ENCODE results near the gene CERS3. TPM values are rescaled to one million over a fixed set of nuclear protein-coding genes. Genes with fewer than 3 reads are reported as not detected.

CERS3 gene
- total and polyA plus RNA-seq, 4 experiments from 2014 or later, result 0.66 to 1.9 (median 1.6) TPM; not detected in 1

DNA sequence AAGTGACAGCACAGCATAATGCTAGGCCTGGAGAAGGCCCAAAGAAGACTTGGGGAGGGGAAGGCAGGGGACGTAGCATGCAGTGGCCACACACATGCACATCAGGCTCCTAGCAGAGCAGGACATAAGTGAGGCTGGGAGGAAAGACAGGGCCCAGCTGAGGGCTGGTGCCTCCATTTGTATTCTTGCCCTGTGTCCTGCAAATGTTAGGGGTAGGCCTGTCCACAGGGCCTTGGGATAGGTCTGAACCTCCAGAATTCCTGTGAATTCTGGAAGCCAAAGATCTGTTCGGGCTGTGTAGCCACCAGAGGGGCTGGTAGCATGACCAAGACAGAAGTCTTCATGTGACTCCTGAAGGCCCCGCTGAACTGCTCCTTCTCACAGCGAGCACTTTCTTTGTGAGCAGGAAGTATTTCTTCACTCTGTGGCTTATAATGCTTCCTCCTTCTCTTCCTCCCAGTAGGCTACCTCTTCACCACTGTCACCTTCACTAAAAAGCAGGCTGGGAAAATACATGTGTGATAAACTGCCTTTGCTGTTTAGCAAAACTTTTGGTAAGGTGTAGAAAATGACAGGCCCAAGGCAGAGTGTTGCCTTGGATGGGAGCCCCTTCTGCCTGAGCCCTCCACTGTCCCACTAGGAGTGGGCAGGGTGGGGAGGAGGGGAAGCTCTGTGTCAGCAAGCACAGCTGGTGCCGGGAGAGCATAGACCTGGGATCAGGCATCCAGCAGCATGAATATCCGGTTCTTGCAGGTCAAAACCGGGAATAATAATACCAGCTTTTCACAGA, 8.4 kb downstream of the CERS3 start:
- H3K27ac ChIP-seq (ENCODE audit: low read depth, low read length), result no peak overlapping the region
- H3K36me3 Mint-ChIP-seq, result no peaks in the 10 kb centered on the region
- H3K27ac Mint-ChIP-seq, result peak overlapping the region in 6 of 7 donors; percentile 17 to 88 (median 72)
- POLR2A ChIA-PET (ENCODE audit: partially characterized antibody), result interaction anchor here (1.0 kb wide), 1 partner anchor 82 kb away, joined by 3 read pairs; the partner anchor contains the start of genes ASB7 and LINS1
- H3K36me3 ChIP-seq (ENCODE audit: insufficient read depth, low read length), result no peaks in the 10 kb centered on the region
- peak overlapping the region in 7 of 8 donors; percentile 30 to 77 (median 67) for H3K4me3 Mint-ChIP-seq
- no peaks in the 10 kb centered on the region for H3K9me3 Mint-ChIP-seq
- peaks cover 13 to 19% (median 17%) of the 10 kb centered on the region in 4 donors for H3K4me1 Mint-ChIP-seq
- no peaks in the 10 kb centered on the region for H3K27me3 Mint-ChIP-seq
- H3K4me3 ChIP-seq (ENCODE audit: low read length in 2 of 2), result no peak overlapping the region
- no peaks in the 10 kb centered on the region for H3K27me3 ChIP-seq (ENCODE audit: insufficient read depth, low read length)
- H3K9me3 ChIP-seq (ENCODE audit: control insufficient read depth in 1 of 2, low read length in 2 of 2), result no peaks in the 10 kb centered on the region
- H3K4me1 ChIP-seq (ENCODE audit: insufficient read depth, low read length), result peaks cover 19% of the 10 kb centered on the region
- intact Hi-C loops (cut with micrococcal nuclease), result no loop called here
- CTCF ChIA-PET (ENCODE audit: partially characterized antibody), result interaction anchor here (1.6 kb wide), 1 partner anchor 170 kb away, joined by 5 read pairs; no protein-coding TSS in a partner anchor
- no peak for DNase-seq

DNA sequence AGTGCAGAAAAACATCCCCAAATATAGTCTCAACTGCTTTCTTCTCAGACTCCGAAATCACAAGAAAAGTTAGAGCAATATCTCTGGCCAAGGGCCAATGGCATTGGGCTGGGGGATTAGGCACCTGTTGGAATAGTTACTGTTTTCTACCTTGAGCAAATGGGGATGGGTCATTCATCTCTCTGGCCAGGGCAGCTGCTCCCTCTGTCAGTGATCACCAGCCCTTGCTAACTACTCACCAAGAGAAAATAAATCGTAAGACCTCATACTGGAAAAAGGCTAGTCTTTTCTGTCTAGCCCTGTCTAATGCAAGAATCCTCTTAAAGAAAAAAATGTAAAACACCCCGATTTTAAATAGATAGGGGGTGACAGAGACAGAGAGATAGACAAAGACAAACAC, 10.9 kb downstream of the CERS3 start:
- Histone ChIP-seq H3K4me1 (ENCODE audit: insufficient read depth, low read length) (peaks cover 19% of the 10 kb centered on the region), H3K4me3 (ENCODE audit: low read length in 2 of 2) (no peak overlapping the region), H3K36me3 (ENCODE audit: insufficient read depth, low read length) (no peaks in the 10 kb centered on the region), H3K27ac (ENCODE audit: low read depth, low read length) (no peak overlapping the region), H3K9me3 (ENCODE audit: control insufficient read depth in 1 of 2, low read length in 2 of 2) (no peaks in the 10 kb centered on the region), H3K27me3 (ENCODE audit: insufficient read depth, low read length) (no peaks in the 10 kb centered on the region)
- H3K4me3 Mint-ChIP-seq, result no peak overlapping the region
- POLR2A ChIA-PET (ENCODE audit: partially characterized antibody), result no interaction called here
- H3K27ac Mint-ChIP-seq, result peak overlapping the region in 2 of 7 donors; percentile 43 to 71
- no peaks in the 10 kb centered on the region for H3K27me3 Mint-ChIP-seq
- intact Hi-C loops (cut with micrococcal nuclease), result no loop called here
- H3K9me3 Mint-ChIP-seq, result no peaks in the 10 kb centered on the region
- no peaks in the 10 kb centered on the region for H3K36me3 Mint-ChIP-seq
- CTCF ChIA-PET (ENCODE audit: partially characterized antibody), result no interaction called here
- DNase-seq, result no peak
- H3K4me1 Mint-ChIP-seq, result peaks cover 13 to 19% (median 17%) of the 10 kb centered on the region in 4 donors

DNA sequence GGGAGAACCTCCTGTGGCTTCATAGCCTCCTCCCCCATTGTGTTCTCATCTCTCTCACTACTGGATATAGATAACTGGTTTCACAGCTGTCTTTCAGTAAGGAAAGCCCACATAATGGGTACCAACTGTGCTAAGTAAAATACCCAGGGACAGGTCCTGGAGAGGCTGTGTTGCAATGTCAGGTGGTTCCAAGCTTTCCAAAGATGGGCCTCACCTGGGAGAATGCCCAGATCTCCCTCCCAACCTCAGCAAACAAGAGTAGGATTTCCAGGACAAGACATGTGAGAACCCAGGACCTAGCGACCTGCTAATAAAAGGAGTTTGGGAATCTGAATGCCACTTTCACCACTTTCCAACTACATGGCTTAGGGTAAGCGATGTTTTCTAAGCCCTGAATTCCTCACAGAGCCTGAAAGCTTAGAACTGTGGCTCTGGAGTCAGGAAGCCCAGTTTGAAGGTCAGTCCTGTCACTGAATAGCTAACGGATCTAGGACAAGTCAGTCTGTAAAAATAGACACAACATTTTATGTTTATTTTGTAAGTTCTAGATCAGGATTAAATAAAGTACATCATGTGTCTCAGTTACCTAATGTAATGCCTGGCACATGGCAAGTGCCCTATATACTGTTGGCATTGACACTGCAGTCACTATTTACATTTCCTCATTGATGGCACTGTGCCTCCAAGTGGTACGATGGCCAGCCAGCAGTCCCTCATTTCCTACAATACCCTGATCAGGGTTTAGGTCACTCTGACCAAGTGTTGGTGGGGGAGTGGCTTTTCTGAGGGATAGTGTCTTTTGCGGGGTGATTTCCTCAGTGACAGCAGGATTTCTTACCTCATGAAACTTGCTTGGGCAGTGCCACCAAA, 11.9 kb downstream of the CERS3 start:
- no peaks in the 10 kb centered on the region for H3K36me3 Mint-ChIP-seq
- no peaks in the 10 kb centered on the region for H3K27me3 ChIP-seq (ENCODE audit: insufficient read depth, low read length)
- no peak overlapping the region for H3K4me3 ChIP-seq (ENCODE audit: low read length in 2 of 2)
- no peaks in the 10 kb centered on the region for H3K9me3 Mint-ChIP-seq
- H3K36me3 ChIP-seq (ENCODE audit: insufficient read depth, low read length), result no peaks in the 10 kb centered on the region
- intact Hi-C loops (cut with micrococcal nuclease), result no loop called here
- ChIA-PET CTCF (ENCODE audit: partially characterized antibody) (interaction anchor here (0.8 kb wide), 1 partner anchor 490 kb away, joined by 3 read pairs; no protein-coding TSS in a partner anchor), POLR2A (ENCODE audit: partially characterized antibody) (no interaction called here)
- H3K27ac Mint-ChIP-seq, result no peak overlapping the region
- no peak for DNase-seq
- H3K4me1 Mint-ChIP-seq, result peaks cover 13 to 19% (median 17%) of the 10 kb centered on the region in 4 donors
- H3K4me3 Mint-ChIP-seq, result no peak overlapping the region
- no peaks in the 10 kb centered on the region for H3K9me3 ChIP-seq (ENCODE audit: control insufficient read depth in 1 of 2, low read length in 2 of 2)
- H3K27me3 Mint-ChIP-seq, result no peaks in the 10 kb centered on the region
- no peak overlapping the region for H3K27ac ChIP-seq (ENCODE audit: low read depth, low read length)
- peaks cover 19% of the 10 kb centered on the region for H3K4me1 ChIP-seq (ENCODE audit: insufficient read depth, low read length)

DNA sequence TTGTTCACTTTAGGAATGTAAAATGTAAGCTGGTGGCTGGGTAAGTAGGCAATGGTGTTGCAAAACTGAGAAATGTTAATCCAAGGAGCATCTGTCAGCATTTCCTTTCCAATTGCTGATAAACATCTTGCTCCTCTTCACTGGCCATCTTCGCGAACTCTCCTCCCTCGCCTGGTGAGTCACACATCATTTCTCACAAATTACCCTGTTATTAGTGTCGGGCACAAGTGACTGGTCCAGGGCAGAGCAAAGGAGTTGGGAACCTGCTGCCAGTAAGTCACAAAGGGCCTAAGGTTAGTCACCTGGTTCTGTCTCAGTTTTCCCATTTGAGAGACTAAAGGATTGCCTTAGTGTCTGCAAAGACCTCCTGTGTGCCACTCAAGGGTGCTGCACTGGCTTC, 13.0 kb downstream of the CERS3 start:
- H3K9me3 Mint-ChIP-seq, result no peaks in the 10 kb centered on the region
- no peaks in the 10 kb centered on the region for H3K9me3 ChIP-seq (ENCODE audit: control insufficient read depth in 1 of 2, low read length in 2 of 2)
- H3K36me3 Mint-ChIP-seq, result no peaks in the 10 kb centered on the region
- H3K27ac Mint-ChIP-seq, result no peak overlapping the region
- H3K4me3 Mint-ChIP-seq, result no peak overlapping the region
- H3K4me1 ChIP-seq (ENCODE audit: insufficient read depth, low read length), result peaks cover 13% of the 10 kb centered on the region
- H3K27me3 ChIP-seq (ENCODE audit: insufficient read depth, low read length), result no peaks in the 10 kb centered on the region
- H3K27ac ChIP-seq (ENCODE audit: low read depth, low read length), result no peak overlapping the region
- no peaks in the 10 kb centered on the region for H3K36me3 ChIP-seq (ENCODE audit: insufficient read depth, low read length)
- DNase-seq, result no peak
- intact Hi-C loops (cut with micrococcal nuclease), result no loop called here
- H3K4me1 Mint-ChIP-seq, result peaks cover 7 to 13% (median 11%) of the 10 kb centered on the region in 4 donors
- CTCF ChIA-PET (ENCODE audit: partially characterized antibody), result interaction anchor here (2.2 kb wide), 1 partner anchor 165 kb away, joined by 5 read pairs; no protein-coding TSS in a partner anchor
- H3K27me3 Mint-ChIP-seq, result no peaks in the 10 kb centered on the region
- no peak overlapping the region for H3K4me3 ChIP-seq (ENCODE audit: low read length in 2 of 2)
- POLR2A ChIA-PET (ENCODE audit: partially characterized antibody), result no interaction called here

DNA sequence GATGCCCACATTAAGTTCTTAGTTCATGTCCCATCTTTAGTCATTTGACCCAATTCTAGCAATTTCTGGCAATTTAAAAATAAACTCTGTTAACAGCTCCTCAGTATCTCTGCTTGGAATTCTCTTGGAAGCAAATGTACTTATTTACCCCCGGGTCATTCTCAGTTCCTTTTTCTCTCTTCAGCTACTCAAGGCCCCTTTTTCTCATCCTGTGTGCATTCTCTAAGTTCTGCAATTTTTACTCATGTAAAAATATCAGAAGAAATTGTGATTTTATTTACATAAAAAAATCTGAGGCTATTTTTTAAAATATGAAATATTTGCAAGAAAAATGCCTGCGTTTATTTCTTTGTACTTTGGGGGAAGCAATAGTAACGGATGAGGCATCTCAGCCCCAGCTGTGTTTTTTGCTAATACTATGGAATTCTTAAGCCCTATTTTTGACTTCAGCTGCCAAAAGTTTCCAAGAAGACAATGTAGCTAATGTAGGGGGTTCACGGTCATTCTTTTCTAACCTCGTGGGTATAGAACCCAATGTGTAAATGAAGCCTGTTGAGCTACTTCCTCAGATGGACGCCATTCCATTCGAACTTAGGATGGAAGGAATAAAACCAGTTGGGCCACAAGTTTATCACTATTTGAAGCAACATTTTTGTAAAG, 20.0 kb downstream of the CERS3 start:
- Histone ChIP-seq H3K4me1 (ENCODE audit: insufficient read depth, low read length) (no peaks in the 10 kb centered on the region), H3K36me3 (ENCODE audit: insufficient read depth, low read length) (no peaks in the 10 kb centered on the region), H3K27ac (ENCODE audit: low read depth, low read length) (no peak overlapping the region), H3K27me3 (ENCODE audit: insufficient read depth, low read length) (no peaks in the 10 kb centered on the region), H3K4me3 (ENCODE audit: low read length in 2 of 2) (no peak overlapping the region), H3K9me3 (ENCODE audit: control insufficient read depth in 1 of 2, low read length in 2 of 2) (no peaks in the 10 kb centered on the region)
- intact Hi-C loops (cut with micrococcal nuclease), result no loop called here
- no peak overlapping the region for H3K4me3 Mint-ChIP-seq
- peaks cover 0 to 3% (median 0%) of the 10 kb centered on the region in 4 donors for H3K4me1 Mint-ChIP-seq
- H3K27ac Mint-ChIP-seq, result peak overlapping the region in 1 of 7 donors; percentile 38
- POLR2A ChIA-PET (ENCODE audit: partially characterized antibody), result no interaction called here
- CTCF ChIA-PET (ENCODE audit: partially characterized antibody), result no interaction called here
- no peaks in the 10 kb centered on the region for H3K27me3 Mint-ChIP-seq
- peaks cover 0 to under 1% of the 10 kb centered on the region in 2 donors for H3K36me3 Mint-ChIP-seq
- no peak for DNase-seq
- no peaks in the 10 kb centered on the region for H3K9me3 Mint-ChIP-seq

DNA sequence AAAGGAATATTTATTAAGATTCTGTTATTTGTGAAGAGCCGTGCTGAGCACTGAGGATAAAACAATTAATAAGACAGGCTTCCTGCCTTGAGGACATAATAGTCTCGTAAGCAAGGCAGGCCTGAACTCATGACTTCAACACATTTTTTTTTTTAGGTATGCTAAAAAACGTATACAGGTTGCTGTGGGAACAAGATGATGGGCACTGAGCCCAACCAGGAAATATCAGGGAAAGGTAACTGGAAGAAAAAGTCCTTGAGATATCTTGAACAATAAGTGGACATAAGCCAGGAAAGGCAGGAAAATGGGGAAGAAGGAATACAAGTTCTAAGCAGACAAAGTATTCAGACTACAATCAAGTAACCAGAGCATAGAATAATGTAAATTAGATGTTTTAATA, 26.1 kb downstream of the CERS3 start:
- no peak overlapping the region for H3K4me3 ChIP-seq (ENCODE audit: low read length in 2 of 2)
- POLR2A ChIA-PET (ENCODE audit: partially characterized antibody), result interaction anchor here (0.6 kb wide), 1 partner anchor 39 kb away, joined by 3 read pairs; no protein-coding TSS in a partner anchor
- intact Hi-C loops (cut with micrococcal nuclease), result no loop called here
- H3K9me3 ChIP-seq (ENCODE audit: control insufficient read depth in 1 of 2, low read length in 2 of 2), result no peaks in the 10 kb centered on the region
- no peaks in the 10 kb centered on the region for H3K27me3 ChIP-seq (ENCODE audit: insufficient read depth, low read length)
- no peak for DNase-seq
- no peak overlapping the region for H3K27ac ChIP-seq (ENCODE audit: low read depth, low read length)
- Mint-ChIP-seq H3K27me3 (peaks cover 0 to 4% of the 10 kb centered on the region in 2 donors), H3K4me1 (peaks cover 0 to 1% (median 0%) of the 10 kb centered on the region in 4 donors), H3K4me3 (no peak overlapping the region), H3K36me3 (peaks cover 0 to 17% of the 10 kb centered on the region in 2 donors), H3K27ac (no peak overlapping the region), H3K9me3 (no peaks in the 10 kb centered on the region)
- no peaks in the 10 kb centered on the region for H3K36me3 ChIP-seq (ENCODE audit: insufficient read depth, low read length)
- CTCF ChIA-PET (ENCODE audit: partially characterized antibody), result no interaction called here
- H3K4me1 ChIP-seq (ENCODE audit: insufficient read depth, low read length), result no peaks in the 10 kb centered on the region

DNA sequence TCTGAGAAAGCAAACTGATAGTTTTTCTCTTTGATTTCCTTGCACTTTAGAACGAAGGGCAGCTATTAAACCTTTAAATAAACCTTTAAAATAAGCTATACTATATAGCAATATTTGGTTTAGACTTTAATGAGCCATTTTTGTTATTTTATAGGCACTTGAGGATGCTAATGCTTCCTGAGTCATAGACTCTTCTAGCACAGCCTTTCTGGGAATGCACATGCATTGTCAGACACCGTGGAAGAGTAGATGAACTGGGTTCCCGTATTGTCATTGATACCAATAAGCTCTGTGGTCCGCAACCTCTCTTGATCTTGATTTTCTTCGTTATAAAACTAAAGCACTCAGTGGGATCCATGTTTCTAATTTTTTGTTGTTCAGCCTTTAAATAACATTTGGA, 27.6 kb downstream of the CERS3 start:
- no peak overlapping the region for H3K27ac ChIP-seq (ENCODE audit: low read depth, low read length)
- Mint-ChIP-seq H3K27me3 (peaks cover 2 to 4% of the 10 kb centered on the region in 2 donors), H3K4me1 (no peaks in the 10 kb centered on the region), H3K27ac (no peak overlapping the region), H3K9me3 (no peaks in the 10 kb centered on the region), H3K4me3 (no peak overlapping the region), H3K36me3 (peaks cover 0 to 17% of the 10 kb centered on the region in 2 donors)
- H3K27me3 ChIP-seq (ENCODE audit: insufficient read depth, low read length), result no peaks in the 10 kb centered on the region
- ChIA-PET CTCF (ENCODE audit: partially characterized antibody) (no interaction called here), POLR2A (ENCODE audit: partially characterized antibody) (no interaction called here)
- DNase-seq, result no peak
- H3K4me1 ChIP-seq (ENCODE audit: insufficient read depth, low read length), result no peaks in the 10 kb centered on the region
- H3K4me3 ChIP-seq (ENCODE audit: low read length in 2 of 2), result no peak overlapping the region
- intact Hi-C loops (cut with micrococcal nuclease), result no loop called here
- no peaks in the 10 kb centered on the region for H3K36me3 ChIP-seq (ENCODE audit: insufficient read depth, low read length)
- H3K9me3 ChIP-seq (ENCODE audit: control insufficient read depth in 1 of 2, low read length in 2 of 2), result no peaks in the 10 kb centered on the region

Data from CD4-positive, alpha-beta memory T cell (primary cell).